ENCODE data around the gene RNF166.
A peak's percentile ranks its signal among the peaks of the same experiment; 100 is the strongest.

RNF166 gene

DNA sequence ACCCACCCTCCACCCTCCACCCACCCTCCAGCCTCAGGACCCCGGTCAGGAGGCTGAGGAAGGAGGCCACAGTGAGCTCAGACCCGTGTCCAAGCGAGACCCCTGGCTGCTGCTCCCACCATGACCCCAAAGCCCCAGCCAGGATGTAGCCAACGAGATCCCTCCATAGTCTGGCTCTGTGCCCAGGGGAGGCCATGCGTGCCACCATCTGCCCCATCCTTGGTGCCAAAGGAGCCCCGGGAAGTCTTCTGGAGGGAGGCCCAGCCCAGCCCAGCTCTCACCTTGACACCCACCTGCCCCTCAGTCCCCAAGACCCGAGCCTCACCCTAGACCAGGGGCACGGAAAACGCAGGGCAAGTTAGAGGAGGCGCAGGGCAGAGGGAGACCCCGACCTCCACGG is 44.6 kb upstream of the RNF166 start:
- TF ChIP-seq, protein P1, sequence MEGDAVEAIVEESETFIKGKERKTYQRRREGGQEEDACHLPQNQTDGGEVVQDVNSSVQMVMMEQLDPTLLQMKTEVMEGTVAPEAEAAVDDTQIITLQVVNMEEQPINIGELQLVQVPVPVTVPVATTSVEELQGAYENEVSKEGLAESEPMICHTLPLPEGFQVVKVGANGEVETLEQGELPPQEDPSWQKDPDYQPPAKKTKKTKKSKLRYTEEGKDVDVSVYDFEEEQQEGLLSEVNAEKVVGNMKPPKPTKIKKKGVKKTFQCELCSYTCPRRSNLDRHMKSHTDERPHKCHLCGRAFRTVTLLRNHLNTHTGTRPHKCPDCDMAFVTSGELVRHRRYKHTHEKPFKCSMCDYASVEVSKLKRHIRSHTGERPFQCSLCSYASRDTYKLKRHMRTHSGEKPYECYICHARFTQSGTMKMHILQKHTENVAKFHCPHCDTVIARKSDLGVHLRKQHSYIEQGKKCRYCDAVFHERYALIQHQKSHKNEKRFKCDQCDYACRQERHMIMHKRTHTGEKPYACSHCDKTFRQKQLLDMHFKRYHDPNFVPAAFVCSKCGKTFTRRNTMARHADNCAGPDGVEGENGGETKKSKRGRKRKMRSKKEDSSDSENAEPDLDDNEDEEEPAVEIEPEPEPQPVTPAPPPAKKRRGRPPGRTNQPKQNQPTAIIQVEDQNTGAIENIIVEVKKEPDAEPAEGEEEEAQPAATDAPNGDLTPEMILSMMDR (IDR thresholded peaks at IDR 0.05; ENCODE audit: borderline replicate concordance, insufficient read depth, low read depth, low read length) = no peak
- H3K4me3 ChIP-seq (ENCODE audit: low read depth, low read length) = no peak overlapping the region

GRCh38 chr16:88749358-88749757 is 43.1 kb upstream of the RNF166 start:
- TF ChIP-seq, protein P1 (IDR thresholded peaks at IDR 0.05; ENCODE audit: borderline replicate concordance, insufficient read depth, low read depth, low read length) = no peak
- no peak overlapping the region for H3K4me3 ChIP-seq (ENCODE audit: low read depth, low read length)

GRCh38 chr16:88748364-88748763 is 42.2 kb upstream of the RNF166 start:
- TF ChIP-seq, protein P1 (IDR thresholded peaks at IDR 0.05; ENCODE audit: borderline replicate concordance, insufficient read depth, low read depth, low read length) = no peak
- no peak overlapping the region for H3K4me3 ChIP-seq (ENCODE audit: low read depth, low read length)

- TF ChIP-seq, protein P1 (IDR thresholded peaks at IDR 0.05; ENCODE audit: borderline replicate concordance, insufficient read depth, low read depth, low read length) = peak; percentile 62
- H3K4me3 ChIP-seq (ENCODE audit: low read depth, low read length) = no peak overlapping the region
Observed at GRCh38 chr16:88747588-88748301, 41.5 kb upstream of the RNF166 start.

- H3K4me3 ChIP-seq (ENCODE audit: low read depth, low read length) = no peak overlapping the region
- TF ChIP-seq, protein P1 (IDR thresholded peaks at IDR 0.05; ENCODE audit: borderline replicate concordance, insufficient read depth, low read depth, low read length) = no peak
Observed at GRCh38 chr16:88746506-88746905, 40.3 kb upstream of the RNF166 start.

DNA sequence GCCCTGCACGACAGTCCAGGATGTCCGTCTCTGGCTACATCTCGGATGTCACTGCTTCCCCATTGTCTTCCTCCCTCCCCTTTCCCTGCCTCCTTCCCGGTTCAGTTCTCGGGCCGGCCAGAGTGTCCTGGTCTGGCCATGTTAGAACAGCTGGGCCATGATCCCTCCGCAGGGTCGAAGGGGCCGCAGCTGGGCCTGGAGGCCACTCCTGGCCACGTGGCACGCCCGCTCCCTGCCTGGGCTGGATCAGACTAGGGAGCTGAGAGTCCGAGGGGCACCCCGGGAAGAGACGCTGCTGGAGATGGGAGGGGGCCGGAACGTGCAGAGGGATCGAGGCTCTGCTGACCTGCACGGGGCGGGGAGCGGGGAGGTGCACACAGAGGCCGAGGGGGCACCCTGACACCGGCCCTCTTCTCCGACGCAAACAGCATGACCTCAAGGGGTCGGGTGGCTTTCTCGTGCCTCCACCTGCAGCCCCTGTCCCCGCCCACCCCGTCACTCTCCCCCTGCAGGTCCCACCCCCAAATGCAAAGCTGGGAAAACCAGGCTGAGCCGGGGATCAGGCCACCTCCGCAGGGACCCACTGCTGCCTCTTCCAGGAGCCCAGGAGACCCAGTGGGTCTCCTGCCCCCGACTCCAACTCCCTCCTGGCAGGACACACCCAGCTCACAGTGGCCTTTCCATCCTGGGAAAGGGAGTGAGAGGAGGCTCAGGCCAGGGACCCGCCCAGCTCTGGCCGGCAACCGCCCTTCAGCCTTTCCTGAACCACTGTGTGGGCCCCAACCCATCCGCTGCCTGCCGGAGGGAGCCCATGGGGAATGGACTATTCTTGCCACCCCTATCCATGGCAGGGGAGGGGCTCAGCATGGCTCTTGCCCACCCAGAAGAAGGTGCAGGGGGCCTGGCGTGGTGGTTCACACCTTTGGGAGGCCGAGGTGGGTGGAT is 38.6 kb upstream of the RNF166 start:
- H3K4me3 ChIP-seq (ENCODE audit: low read depth, low read length) = no peak overlapping the region
- TF ChIP-seq, protein P1 (IDR thresholded peaks at IDR 0.05; ENCODE audit: borderline replicate concordance, insufficient read depth, low read depth, low read length) = no peak

All from GM12875 (cell line).